Right lobe of liver (tissue), 4 donors: Measurements from ENCODE around the gene TRIP10.

Source experiments
- POLR2A ChIP-seq: fragments of 450-650 bp; IDR thresholded peaks from one replicate; pipeline ENCODE4 v1.6.1; 2017; ENCODE audit warnings: antibody characterized with exemption, mild to moderate bottlenecking
- TF ChIP-seq, protein P1 (sequence below), 4 donors: fragments of 200-600 bp in 3 of 4; fragments of 450-650 bp in 1 of 4; IDR thresholded peaks; one replicate each; pipeline versions ENCODE4 v1.5.1 to v1.8.0; 2016 to 2022; ENCODE audit warnings: antibody characterized with exemption in 4 of 4, mild to moderate bottlenecking in 2 of 4
- donor health status: DM: no; HTN: no; CAD: no.
- donor health status: DM: no; HTN: no; CAD: no.
- donor health status: DM: no; HTN: yes; CAD: no.

DNA sequence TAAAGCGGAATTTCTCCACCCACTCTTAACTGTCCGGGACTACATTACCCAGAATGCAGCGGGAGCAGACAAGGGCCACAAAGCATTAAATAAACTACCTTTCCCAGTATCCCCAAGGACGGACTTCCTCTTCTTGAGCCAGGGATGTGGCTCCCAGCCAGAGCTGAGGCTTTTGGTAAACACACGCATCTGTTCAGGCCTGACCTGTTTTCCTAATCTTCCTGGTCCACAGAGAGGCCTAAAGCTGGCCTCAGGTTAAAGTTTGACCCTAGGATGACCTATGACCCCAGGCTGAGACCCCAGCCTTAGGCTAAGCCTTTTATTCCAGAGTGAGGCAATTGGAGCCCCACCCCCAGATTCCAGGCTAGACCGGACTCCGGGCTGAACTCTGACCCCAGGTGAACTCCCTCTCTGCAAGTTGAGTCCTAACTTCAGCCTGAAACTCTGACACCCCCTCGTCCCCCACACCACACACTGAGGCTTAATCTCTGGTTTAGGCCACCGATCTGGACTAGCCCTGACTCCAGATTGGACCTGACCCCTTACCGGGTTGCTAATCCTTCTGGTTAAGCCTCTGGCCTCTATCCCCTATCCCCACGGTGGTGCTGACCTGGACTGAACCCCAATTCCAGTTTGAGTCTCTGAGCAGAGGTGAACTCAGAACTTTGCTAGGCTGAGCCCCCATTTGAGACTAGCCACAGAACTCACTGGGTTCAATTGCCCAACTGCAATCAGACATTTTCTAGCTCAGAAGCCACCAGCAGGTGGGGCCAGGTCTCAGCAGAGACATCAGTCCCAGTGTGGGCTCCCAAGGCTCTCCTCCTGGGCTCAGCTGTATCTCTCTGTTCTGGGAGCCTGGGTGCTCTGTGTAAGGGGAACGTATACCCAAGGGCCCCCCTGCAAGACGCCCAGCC lies 1.4 kb upstream of the TRIP10 start:
- TF ChIP-seq POLR2A, result no peak
- TF ChIP-seq, protein P1, sequence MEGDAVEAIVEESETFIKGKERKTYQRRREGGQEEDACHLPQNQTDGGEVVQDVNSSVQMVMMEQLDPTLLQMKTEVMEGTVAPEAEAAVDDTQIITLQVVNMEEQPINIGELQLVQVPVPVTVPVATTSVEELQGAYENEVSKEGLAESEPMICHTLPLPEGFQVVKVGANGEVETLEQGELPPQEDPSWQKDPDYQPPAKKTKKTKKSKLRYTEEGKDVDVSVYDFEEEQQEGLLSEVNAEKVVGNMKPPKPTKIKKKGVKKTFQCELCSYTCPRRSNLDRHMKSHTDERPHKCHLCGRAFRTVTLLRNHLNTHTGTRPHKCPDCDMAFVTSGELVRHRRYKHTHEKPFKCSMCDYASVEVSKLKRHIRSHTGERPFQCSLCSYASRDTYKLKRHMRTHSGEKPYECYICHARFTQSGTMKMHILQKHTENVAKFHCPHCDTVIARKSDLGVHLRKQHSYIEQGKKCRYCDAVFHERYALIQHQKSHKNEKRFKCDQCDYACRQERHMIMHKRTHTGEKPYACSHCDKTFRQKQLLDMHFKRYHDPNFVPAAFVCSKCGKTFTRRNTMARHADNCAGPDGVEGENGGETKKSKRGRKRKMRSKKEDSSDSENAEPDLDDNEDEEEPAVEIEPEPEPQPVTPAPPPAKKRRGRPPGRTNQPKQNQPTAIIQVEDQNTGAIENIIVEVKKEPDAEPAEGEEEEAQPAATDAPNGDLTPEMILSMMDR (IDR thresholded peaks at IDR 0.05), result peak; percentile 67 to 78 (median 72)
